H1 (cell line): ENCODE results near the gene OR5K3. TPM values are rescaled to one million over a fixed set of nuclear protein-coding genes. Genes with fewer than 3 reads are reported as not detected.

Source experiments
- CTBP2 ChIP-seq: IDR thresholded peaks from 2 replicates; pipeline ENCODE4 v1.7.0; 2011; ENCODE audit warnings: borderline replicate concordance, mild to moderate bottlenecking, moderate library complexity, mixed read lengths, low read length; ENCODE audit not compliant: insufficient read depth, insufficient read length
- EP300 ChIP-seq, 2 experiments: IDR thresholded peaks; 1 replicate in 1 of 2; 2 replicates in 1 of 2; pipeline ENCODE4 v1.6.1; 2011 to 2012; ENCODE audit warnings: low read depth in 2 of 2, low read length in 2 of 2, mild to moderate bottlenecking in 2 of 2, borderline replicate concordance in 1 of 2, inconsistent platforms in 1 of 2, moderate library complexity in 1 of 2
- HDAC6 ChIP-seq: IDR thresholded peaks from one replicate; pipeline ENCODE4 v1.7.1; 2012; ENCODE audit warnings: low read depth, mild to moderate bottlenecking, inconsistent platforms, low read length, moderate library complexity
- KDM4A ChIP-seq: IDR thresholded peaks from one replicate; pipeline ENCODE4 v1.7.1; 2012; ENCODE audit warnings: low read depth, mild to moderate bottlenecking, moderate library complexity, low read length, inconsistent platforms; ENCODE audit not compliant: severe bottlenecking
- RBBP5 ChIP-seq: IDR thresholded peaks from 2 replicates; pipeline ENCODE4 v1.7.1; 2012; ENCODE audit warnings: low read depth, mild to moderate bottlenecking, inconsistent platforms, low read length, moderate library complexity, borderline replicate concordance
- RFX5 ChIP-seq: IDR thresholded peaks from 2 replicates; pipeline ENCODE4 v1.6.1; 2011; ENCODE audit warnings: low read depth, low read length, improper control_type of control experiment, borderline replicate concordance
- RNF2 ChIP-seq: fragments of 200-900, 300-1000 bp; sonication (generic); IDR thresholded peaks from 2 replicates; pipeline ENCODE4 v1.7.1; 2016; ENCODE audit warnings: borderline replicate concordance, low read depth, mild to moderate bottlenecking, antibody characterized with exemption, low read length; ENCODE audit not compliant: poor library complexity, severe bottlenecking; ENCODE audit errors: missing control alignments
- TEAD4 ChIP-seq: IDR thresholded peaks from 2 replicates; pipeline ENCODE4 v1.6.1; 2012; ENCODE audit warnings: low read depth, low read length, inconsistent platforms, mixed read lengths
- polyA plus RNA-seq, 7 experiments: library from polyadenylated mRNA; depleted of rRNA in 3 of 7; stranded (reverse) in 5 of 7; unstranded in 2 of 7; fragments of >200 nt in 5 of 7; fragments of 200-250 nt in 2 of 7; gene quantifications; 1 replicate in 5 of 7; 2 replicates in 1 of 7; 4 replicates in 1 of 7; pipeline versions ENCODE4 v1.2.1 to v1.2.3, GENCODE V29; 2011 to 2013; ENCODE audit warnings: missing spikeins in 2 of 7, mixed read lengths in 2 of 7
- total RNA-seq: library from RNA; stranded (reverse); fragmentation: NEBNext Ultra II Directional; extraction: Animal tissue kit (Norgen Biotek cat#: 25700); gene quantifications from 2 replicates; pipeline ENCODE4 v1.2.1, GENCODE V29; 2021
- TF ChIP-seq, protein P1 (sequence below): IDR thresholded peaks from 2 replicates; pipeline ENCODE4 v1.6.1; 2011; ENCODE audit warnings: low read length, improper control_type of control experiment

OR5K3 gene
- total and polyA plus RNA-seq, 2 of the 8 experiments (the other 6 are each of a cell fraction or from before 2014, with no cell fraction given), result not detected

DNA sequence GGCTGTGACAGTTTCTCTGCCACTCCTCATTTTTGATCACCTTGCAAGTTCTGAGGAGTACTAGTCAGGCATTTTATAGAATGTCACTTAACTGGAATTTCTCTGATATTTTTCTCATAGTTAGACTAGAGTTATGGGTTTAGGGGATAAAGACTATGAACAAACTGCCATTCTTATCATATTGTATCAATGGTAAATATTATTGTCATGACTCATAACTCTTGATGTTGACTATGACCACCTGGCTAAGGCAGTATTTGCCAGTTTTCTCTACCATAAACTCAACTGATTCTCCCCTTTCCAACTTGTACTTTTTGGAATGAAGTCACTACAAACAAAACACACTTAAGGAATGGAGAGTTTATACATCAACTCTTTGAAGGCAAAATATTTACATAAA lies 49.8 kb downstream of the OR5K3 start (continued):
- TF ChIP-seq RFX5 (no peak), KDM4A (no peak), EP300 (IDR thresholded peaks at IDR 0.05; ENCODE audit: borderline replicate concordance in 1 of 2, low read depth in 2 of 2, low read length in 2 of 2) (no peak), RNF2 (no peak), TEAD4 (no peak), RBBP5 (no peak), HDAC6 (no peak), CTBP2 (no peak)
- TF ChIP-seq, protein P1, sequence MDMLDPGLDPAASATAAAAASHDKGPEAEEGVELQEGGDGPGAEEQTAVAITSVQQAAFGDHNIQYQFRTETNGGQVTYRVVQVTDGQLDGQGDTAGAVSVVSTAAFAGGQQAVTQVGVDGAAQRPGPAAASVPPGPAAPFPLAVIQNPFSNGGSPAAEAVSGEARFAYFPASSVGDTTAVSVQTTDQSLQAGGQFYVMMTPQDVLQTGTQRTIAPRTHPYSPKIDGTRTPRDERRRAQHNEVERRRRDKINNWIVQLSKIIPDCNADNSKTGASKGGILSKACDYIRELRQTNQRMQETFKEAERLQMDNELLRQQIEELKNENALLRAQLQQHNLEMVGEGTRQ, result no peak

Other genes with a start within 250 kb of the OR5K3 start
- not detected in 2 replicates for gene OR5H14, start 243.2 kb upstream of the OR5K3 start, total RNA-seq
- gene OR5H14, start 243.2 kb upstream of the OR5K3 start, polyA plus RNA-seq (2011; rRNA removed), result not detected in 2 replicates
- not detected in 2 replicates for gene OR5H15, start 224.0 kb upstream of the OR5K3 start, total RNA-seq
- not detected in 2 replicates for gene OR5H15, start 224.0 kb upstream of the OR5K3 start, polyA plus RNA-seq (2011; rRNA removed)
- gene OR5H6, start 126.4 kb upstream of the OR5K3 start, total RNA-seq, result not detected in 2 replicates
- gene OR5H6, start 126.4 kb upstream of the OR5K3 start, polyA plus RNA-seq (2011; rRNA removed), result 0.06 TPM in 1 of 2 replicates, not detected in the other
- gene OR5H2, start 108.2 kb upstream of the OR5K3 start, total RNA-seq, result not detected in 2 replicates
- not detected in 2 replicates for gene OR5H2, start 108.2 kb upstream of the OR5K3 start, polyA plus RNA-seq (2011; rRNA removed)
- gene OR5K4, start 36.8 kb upstream of the OR5K3 start, total RNA-seq, result not detected in 2 replicates
- not detected in 2 replicates for gene OR5K4, start 36.8 kb upstream of the OR5K3 start, polyA plus RNA-seq (2011; rRNA removed)
- not detected in 2 replicates for gene OR5K1, start 72.5 kb downstream of the OR5K3 start, total RNA-seq
- not detected in 2 replicates for gene OR5K1, start 72.5 kb downstream of the OR5K3 start, polyA plus RNA-seq (2011; rRNA removed)
- gene OR5K2, start 107.0 kb downstream of the OR5K3 start, total RNA-seq, result not detected in 2 replicates
- not detected in 2 replicates for gene OR5K2, start 107.0 kb downstream of the OR5K3 start, polyA plus RNA-seq (2011; rRNA removed)
- 68.2 and 69.1 TPM in 2 replicates for gene CLDND1, start 132.2 kb downstream of the OR5K3 start, total RNA-seq
- gene CLDND1, start 132.2 kb downstream of the OR5K3 start, polyA plus RNA-seq (2011; rRNA removed), result 104 and 152 TPM in 2 replicates
- gene GPR15, start 141.3 kb downstream of the OR5K3 start, total RNA-seq, result not detected in 2 replicates
- not detected in 2 replicates for gene GPR15, start 141.3 kb downstream of the OR5K3 start, polyA plus RNA-seq (2011; rRNA removed)
- gene CPOX, start 202.9 kb downstream of the OR5K3 start, total RNA-seq, result 27.0 and 29.2 TPM in 2 replicates
- 15.2 and 17.4 TPM in 2 replicates for gene CPOX, start 202.9 kb downstream of the OR5K3 start, polyA plus RNA-seq (2011; rRNA removed)